Measurements from ENCODE around the gene TMEM134.

Gene TMEM134

DNA sequence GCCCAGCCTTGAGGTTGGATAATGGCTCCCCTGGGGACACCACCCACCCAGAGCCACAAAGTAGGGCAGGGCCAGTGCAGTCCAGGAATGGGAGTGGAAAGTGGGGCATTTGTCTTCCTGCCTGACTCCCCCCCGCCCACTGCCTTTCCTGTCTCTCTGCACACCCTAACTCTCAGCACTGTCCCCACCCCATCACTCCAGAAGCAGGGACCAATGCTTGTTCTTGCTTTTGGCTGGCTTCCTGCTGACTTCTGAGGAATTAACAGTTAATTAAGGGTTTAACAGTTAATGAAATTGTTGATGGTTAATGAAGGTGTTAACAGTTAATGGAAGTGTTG, 31.4 kb upstream of the TMEM134 start:
- Histone ChIP-seq H3K4me1 (ENCODE audit: control insufficient read depth, insufficient read depth, low read length) (no peaks in the 10 kb centered on the region), H3K27me3 (ENCODE audit: control insufficient read depth, insufficient read depth, low read length) (no peaks in the 10 kb centered on the region), H3K9me3 (ENCODE audit: control insufficient read depth, insufficient read depth, low read length) (no peaks in the 10 kb centered on the region), H3K36me3 (ENCODE audit: control insufficient read depth, insufficient read depth, low read length) (peaks cover 7% of the 10 kb centered on the region; the same call in 1 of the 2 replicates), H3K4me3 (ENCODE audit: low read length) (no peak overlapping the region), H3K27ac (ENCODE audit: low read length) (no peak overlapping the region)
- no peak for DNase-seq (ENCODE audit: low read depth, low spot score)
- WGBS (ENCODE audit: insufficient coverage, insufficient read length) = no CpG with 5 or more reads among the region's 1 CpG

DNA sequence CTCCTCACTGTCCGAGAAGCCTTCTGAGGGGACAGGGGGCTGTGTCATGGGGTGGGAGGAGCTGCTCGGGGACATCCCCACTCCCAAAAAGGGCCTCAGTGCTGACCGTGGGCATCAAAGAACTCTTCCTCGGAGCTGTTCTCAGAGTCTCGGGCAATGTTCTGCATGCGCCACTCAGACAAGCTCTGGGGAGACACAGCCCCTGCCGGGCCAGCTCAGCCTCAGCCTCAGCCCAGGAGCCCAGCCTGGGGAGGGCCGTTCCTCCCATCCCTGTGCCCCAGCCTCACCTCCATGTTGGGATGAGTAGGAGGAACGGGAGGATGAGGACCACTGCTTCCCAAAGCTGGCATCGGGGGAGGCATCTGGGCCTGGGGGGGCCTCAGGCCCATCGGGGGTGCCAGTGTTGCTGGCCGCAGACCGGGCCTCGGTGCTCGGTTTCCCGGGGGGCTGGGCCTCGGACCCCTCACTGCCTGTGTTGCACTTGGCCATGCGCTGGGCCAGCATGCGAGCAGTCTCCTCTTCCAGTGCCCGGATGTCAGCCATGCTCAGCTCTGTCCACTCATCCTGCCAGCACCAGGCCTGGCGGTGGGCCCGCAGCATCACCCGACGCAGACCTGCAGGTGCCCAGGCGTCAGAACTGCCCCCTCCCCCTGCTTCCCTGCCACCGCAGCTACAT, 30.9 kb upstream of the TMEM134 start:
- no peak for DNase-seq (ENCODE audit: low read depth, low spot score)
- Histone ChIP-seq H3K36me3 (ENCODE audit: control insufficient read depth, insufficient read depth, low read length) (peaks cover 11% of the 10 kb centered on the region; the same call in 1 of the 2 replicates), H3K9me3 (ENCODE audit: control insufficient read depth, insufficient read depth, low read length) (no peaks in the 10 kb centered on the region), H3K4me3 (ENCODE audit: low read length) (no peak overlapping the region), H3K4me1 (ENCODE audit: control insufficient read depth, insufficient read depth, low read length) (no peaks in the 10 kb centered on the region), H3K27me3 (ENCODE audit: control insufficient read depth, insufficient read depth, low read length) (no peaks in the 10 kb centered on the region), H3K27ac (ENCODE audit: low read length) (no peak overlapping the region)
- WGBS (ENCODE audit: insufficient coverage, insufficient read length) = no CpG with 5 or more reads among the region's 26 CpGs

DNA sequence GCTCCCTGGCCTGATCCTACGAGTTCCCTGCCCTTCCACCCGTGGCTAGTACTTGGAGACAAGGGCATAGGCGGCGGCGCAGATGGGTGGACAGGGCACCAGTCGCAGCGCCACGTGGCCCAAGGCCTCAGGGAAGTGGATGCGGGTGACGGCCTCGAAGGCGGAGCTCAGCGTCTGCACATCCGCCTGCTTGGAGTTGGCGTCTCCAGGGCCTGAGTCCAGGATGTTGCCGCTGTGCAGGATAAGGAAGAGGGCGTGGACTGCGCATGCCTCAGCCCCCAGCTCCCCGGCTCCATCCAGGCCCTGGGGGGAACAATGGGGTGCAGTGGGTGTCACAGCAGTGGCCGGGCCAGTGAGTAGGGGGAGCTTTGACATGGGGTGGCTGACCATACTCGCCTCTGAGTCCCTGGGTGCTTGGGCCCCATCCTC, 29.5 kb upstream of the TMEM134 start:
- Histone ChIP-seq H3K4me1 (ENCODE audit: control insufficient read depth, insufficient read depth, low read length) (no peaks in the 10 kb centered on the region), H3K4me3 (ENCODE audit: low read length) (no peak overlapping the region), H3K27ac (ENCODE audit: low read length) (no peak overlapping the region), H3K27me3 (ENCODE audit: control insufficient read depth, insufficient read depth, low read length) (no peaks in the 10 kb centered on the region), H3K36me3 (ENCODE audit: control insufficient read depth, insufficient read depth, low read length) (peaks cover 16% of the 10 kb centered on the region), H3K9me3 (ENCODE audit: control insufficient read depth, insufficient read depth, low read length) (no peaks in the 10 kb centered on the region)
- no CpG with 5 or more reads among the region's 21 CpGs for WGBS (ENCODE audit: insufficient coverage, insufficient read length)
- DNase-seq (ENCODE audit: low read depth, low spot score) = no peak

DNA sequence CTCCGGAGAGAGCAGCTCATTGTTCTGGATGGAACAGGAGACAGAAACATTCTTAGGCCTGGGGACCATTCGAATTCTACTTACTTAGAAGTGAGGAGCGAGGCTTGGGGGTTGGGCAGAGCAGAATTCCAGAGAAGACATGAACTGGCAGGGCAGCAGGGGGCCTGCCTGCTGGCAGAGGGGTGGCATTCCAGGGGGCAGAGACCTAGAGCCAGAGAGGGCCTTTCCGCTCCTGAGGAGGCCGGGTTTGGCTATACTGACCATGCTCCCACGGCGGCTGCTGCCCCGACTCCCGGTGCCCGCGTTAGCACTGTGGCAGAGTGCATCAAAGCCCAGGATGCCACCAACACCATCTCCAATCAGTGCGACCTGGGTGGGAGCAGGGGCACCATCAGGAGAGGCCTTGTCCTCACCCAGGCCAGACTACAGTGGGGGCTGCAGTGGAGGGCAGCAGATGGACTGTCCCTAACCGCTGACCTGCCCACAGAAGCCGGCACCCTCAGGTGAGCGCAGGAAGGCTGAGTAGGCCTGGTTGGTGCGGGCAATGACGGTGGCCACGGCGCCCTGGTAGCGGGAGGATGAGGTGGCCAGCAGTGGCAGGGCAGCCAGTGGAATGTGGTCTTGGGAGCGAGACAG, 28.7 kb upstream of the TMEM134 start:
- peaks cover 19% of the 10 kb centered on the region for H3K36me3 ChIP-seq (ENCODE audit: control insufficient read depth, insufficient read depth, low read length)
- no peak for DNase-seq (ENCODE audit: low read depth, low spot score)
- H3K27ac ChIP-seq (ENCODE audit: low read length) = no peak overlapping the region
- H3K27me3 ChIP-seq (ENCODE audit: control insufficient read depth, insufficient read depth, low read length) = no peaks in the 10 kb centered on the region
- no peak overlapping the region for H3K4me3 ChIP-seq (ENCODE audit: low read length)
- WGBS (ENCODE audit: insufficient coverage, insufficient read length) = no CpG with 5 or more reads among the region's 21 CpGs
- H3K4me1 ChIP-seq (ENCODE audit: control insufficient read depth, insufficient read depth, low read length) = no peaks in the 10 kb centered on the region
- no peaks in the 10 kb centered on the region for H3K9me3 ChIP-seq (ENCODE audit: control insufficient read depth, insufficient read depth, low read length)

DNA sequence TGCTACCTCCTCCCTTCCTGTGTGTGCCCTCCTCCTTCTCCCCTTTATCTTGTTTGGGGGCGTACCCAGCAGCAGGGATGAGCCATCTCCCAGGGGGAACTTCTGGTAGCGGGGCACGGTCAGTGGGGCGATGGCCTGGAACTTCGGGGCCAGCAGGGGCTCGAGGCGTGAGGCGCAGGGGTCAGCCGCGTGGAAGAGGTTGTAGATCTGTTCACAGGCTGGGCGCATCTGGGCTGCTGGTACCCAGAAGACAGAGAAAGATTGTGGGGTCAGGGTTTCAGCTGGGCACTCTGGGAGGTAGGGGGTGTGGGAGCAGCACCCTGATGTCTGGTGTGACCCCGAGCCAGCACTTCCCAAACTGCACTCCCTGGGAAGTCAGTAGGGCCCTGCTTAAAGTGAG, 27.1 kb upstream of the TMEM134 start:
- no peak for DNase-seq (ENCODE audit: low read depth, low spot score)
- H3K4me3 ChIP-seq (ENCODE audit: low read length) = no peak overlapping the region
- H3K4me1 ChIP-seq (ENCODE audit: control insufficient read depth, insufficient read depth, low read length) = no peaks in the 10 kb centered on the region
- no peaks in the 10 kb centered on the region for H3K9me3 ChIP-seq (ENCODE audit: control insufficient read depth, insufficient read depth, low read length)
- H3K27me3 ChIP-seq (ENCODE audit: control insufficient read depth, insufficient read depth, low read length) = no peaks in the 10 kb centered on the region
- peaks cover 27% of the 10 kb centered on the region for H3K36me3 ChIP-seq (ENCODE audit: control insufficient read depth, insufficient read depth, low read length)
- WGBS (ENCODE audit: insufficient coverage, insufficient read length) = no CpG with 5 or more reads among the region's 12 CpGs
- no peak overlapping the region for H3K27ac ChIP-seq (ENCODE audit: low read length)

DNA sequence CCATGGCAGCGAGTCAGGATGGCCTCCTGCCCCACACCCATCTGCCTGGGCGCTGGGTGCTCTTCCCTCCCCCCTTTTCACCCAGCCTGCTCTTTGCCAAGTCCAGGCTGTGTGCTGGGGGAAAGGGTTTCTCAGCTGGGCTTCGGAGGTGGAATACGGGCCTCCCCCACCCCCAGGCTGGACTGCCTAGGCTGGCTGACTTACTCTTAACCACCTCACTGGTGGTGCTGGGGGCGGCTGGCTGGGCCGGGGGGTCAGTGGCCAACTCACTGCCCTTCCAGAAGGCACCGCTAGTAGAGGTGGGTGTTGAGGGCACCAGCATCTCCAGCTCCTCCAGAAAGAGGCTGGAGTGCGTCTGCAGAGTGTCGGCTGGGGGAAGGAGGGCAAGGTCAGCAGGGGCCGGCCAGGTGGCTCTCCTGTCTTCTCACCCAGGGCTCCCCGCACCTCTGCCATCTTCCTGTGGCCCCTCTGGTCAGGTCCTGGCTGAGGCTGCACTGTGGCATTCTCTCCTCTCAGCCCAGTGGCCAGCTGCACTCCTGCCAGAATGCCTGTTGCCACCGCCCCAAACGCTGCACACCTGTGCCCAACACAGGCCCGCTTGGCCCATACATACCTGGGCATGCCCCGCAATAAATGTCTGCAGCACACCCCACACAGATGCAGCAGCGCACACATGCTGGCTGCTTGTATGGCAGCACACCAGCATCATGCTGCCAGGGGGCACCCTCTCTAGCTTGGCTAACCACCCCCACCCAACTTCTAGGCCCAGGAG, 26.4 kb upstream of the TMEM134 start:
- no CpG with 5 or more reads among the region's 16 CpGs for WGBS (ENCODE audit: insufficient coverage, insufficient read length)
- H3K36me3 ChIP-seq (ENCODE audit: control insufficient read depth, insufficient read depth, low read length) = peaks cover 30% of the 10 kb centered on the region

DNA sequence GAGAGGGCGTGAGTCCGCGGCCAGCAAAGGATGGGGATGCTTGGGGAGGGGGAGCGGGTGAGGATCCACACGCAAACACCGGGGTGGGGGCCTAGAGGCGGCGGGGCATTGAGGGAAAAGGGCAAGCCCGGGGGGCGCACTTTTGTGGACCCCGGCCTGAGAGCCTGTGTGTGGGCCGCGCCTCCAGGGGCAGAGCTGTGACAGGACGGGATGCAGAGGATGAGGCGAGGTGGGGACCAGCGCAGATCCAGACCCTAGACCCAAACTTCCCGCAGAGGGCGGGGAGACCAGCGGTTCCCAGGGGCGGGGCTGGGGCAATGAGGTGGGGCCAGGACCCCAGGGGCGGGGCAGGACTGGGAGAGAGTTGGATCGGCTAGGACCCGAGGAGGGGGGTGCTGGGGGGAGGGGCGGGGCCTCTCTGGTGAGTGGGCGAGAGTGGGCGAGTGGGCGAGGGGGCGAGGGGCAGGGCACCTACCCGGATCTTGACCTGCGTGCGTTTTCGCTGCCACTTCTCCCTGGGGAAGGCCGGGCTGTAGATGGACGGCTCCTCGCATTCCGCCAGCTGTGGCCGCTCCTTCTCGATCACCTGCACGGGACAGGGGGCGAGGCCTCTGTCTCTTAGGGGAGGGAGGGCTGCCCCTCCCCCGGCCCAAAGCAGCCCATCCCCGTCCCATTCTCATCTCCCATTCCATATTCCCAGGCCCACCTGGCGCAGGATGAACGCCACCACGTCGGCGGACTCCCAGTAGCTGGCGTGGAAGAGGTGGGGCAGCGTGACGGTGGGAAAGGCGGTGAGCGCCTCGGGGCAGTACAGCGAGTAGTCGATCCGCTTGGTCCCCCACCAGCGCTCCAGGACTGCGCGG, 25.6 kb upstream of the TMEM134 start:
- no peaks in the 10 kb centered on the region for H3K4me1 ChIP-seq (ENCODE audit: control insufficient read depth, insufficient read depth, low read length)
- WGBS (ENCODE audit: insufficient coverage, insufficient read length) = no CpG with 5 or more reads among the region's 59 CpGs
- DNase-seq (ENCODE audit: low read depth, low spot score) = no peak
- peaks cover 34% of the 10 kb centered on the region for H3K36me3 ChIP-seq (ENCODE audit: control insufficient read depth, insufficient read depth, low read length)
- H3K4me3 ChIP-seq (ENCODE audit: low read length) = no peak overlapping the region
- no peak overlapping the region for H3K27ac ChIP-seq (ENCODE audit: low read length)
- no peaks in the 10 kb centered on the region for H3K27me3 ChIP-seq (ENCODE audit: control insufficient read depth, insufficient read depth, low read length)
- no peaks in the 10 kb centered on the region for H3K9me3 ChIP-seq (ENCODE audit: control insufficient read depth, insufficient read depth, low read length)

More for the DNA sequence above, 26.4 kb upstream of the TMEM134 start:
- Histone ChIP-seq H3K4me3 (ENCODE audit: low read length) (no peak overlapping the region), H3K9me3 (ENCODE audit: control insufficient read depth, insufficient read depth, low read length) (no peaks in the 10 kb centered on the region), H3K27me3 (ENCODE audit: control insufficient read depth, insufficient read depth, low read length) (no peaks in the 10 kb centered on the region), H3K4me1 (ENCODE audit: control insufficient read depth, insufficient read depth, low read length) (no peaks in the 10 kb centered on the region), H3K27ac (ENCODE audit: low read length) (no peak overlapping the region)
- DNase-seq (ENCODE audit: low read depth, low spot score) = no peak

DNA sequence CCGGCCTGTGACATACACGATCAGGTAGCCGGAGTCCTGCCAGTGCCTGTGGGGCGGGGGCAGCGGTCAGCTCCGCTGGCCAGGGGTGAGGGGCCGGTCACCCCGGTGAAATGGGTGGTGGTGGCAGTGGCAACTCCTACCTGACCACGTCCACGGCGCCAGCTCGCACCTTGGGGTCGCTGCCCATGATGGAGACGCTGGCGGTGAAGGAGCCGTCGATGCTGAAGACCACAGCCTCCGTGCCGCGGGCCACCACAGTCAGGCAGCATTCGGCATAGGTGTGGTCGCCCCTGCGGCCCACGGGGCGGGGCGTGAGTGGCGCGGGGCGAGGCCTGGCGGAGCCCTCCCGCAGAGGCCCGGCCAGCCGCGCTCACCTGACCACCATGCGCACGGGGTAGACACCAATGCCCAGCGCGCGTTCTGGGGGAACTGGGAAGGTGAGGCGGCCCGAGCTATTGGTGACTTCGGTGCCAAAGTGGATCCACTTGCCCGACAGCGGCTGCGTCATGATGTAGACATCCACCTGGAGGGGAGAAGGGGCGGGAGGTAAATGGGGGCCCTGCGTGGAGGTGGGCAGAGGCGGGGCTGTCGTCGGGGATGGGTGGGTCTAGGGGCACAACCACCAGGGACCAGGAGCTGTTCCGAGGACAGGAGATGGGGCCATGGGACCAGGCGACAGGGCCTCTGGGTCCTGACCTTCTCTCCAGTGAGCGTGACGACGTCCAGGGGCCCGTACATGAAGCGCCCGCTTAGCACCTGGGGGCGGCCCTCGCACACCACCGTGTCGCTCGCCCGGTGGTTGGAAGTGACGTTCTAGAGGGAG, 24.7 kb upstream of the TMEM134 start:
- H3K4me1 ChIP-seq (ENCODE audit: control insufficient read depth, insufficient read depth, low read length) = no peaks in the 10 kb centered on the region
- no peak overlapping the region for H3K4me3 ChIP-seq (ENCODE audit: low read length)
- H3K27ac ChIP-seq (ENCODE audit: low read length) = no peak overlapping the region
- no peaks in the 10 kb centered on the region for H3K27me3 ChIP-seq (ENCODE audit: control insufficient read depth, insufficient read depth, low read length)
- H3K9me3 ChIP-seq (ENCODE audit: control insufficient read depth, insufficient read depth, low read length) = no peaks in the 10 kb centered on the region
- WGBS (ENCODE audit: insufficient coverage, insufficient read length) = no CpG with 5 or more reads among the region's 65 CpGs
- DNase-seq (ENCODE audit: low read depth, low spot score) = no peak
- H3K36me3 ChIP-seq (ENCODE audit: control insufficient read depth, insufficient read depth, low read length) = peaks cover 34% of the 10 kb centered on the region

DNA sequence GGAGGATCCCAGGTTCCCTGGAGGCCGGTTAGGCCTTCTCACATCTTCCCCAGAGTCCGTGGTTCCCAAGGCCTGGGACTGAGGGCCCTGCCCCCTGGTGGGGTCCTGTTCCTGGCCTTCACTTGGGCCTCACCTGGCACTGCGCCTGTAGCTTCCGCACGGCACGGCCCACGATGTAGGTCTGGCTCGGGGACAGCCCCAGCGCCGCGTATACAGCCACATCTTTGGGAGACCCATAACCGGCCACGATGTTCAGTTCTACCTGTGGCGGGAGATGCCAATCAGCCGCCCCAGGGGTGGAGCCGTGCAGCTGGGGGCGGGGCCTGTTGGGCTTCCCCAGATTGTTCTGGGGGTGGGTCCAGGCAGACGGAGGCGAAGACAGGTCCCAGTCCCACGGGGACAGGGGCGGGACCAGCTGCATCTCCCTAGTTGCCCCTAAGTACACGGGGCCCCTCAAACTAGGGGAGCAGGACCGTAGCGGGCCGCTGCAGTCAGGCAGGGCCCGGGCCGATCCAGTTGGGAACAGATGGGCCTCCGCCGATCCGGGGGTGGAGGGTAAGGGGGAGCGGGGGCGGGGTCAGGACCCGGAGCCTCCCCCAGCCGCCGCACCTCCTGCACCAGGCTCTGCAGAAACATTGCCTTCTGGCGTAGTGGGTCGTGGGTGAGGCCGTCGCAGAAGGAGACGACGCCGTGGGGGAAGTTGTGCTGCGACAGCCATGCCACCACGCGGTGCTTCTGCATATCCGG, 23.9 kb upstream of the TMEM134 start:
- no CpG with 5 or more reads among the region's 46 CpGs for WGBS (ENCODE audit: insufficient coverage, insufficient read length)
- DNase-seq (ENCODE audit: low read depth, low spot score) = no peak
- no peak overlapping the region for H3K27ac ChIP-seq (ENCODE audit: low read length)

More for the DNA sequence above, 23.9 kb upstream of the TMEM134 start:
- H3K4me1 ChIP-seq (ENCODE audit: control insufficient read depth, insufficient read depth, low read length) = no peaks in the 10 kb centered on the region
- no peaks in the 10 kb centered on the region for H3K27me3 ChIP-seq (ENCODE audit: control insufficient read depth, insufficient read depth, low read length)
- peaks cover 34% of the 10 kb centered on the region for H3K36me3 ChIP-seq (ENCODE audit: control insufficient read depth, insufficient read depth, low read length)
- no peaks in the 10 kb centered on the region for H3K9me3 ChIP-seq (ENCODE audit: control insufficient read depth, insufficient read depth, low read length)
- H3K4me3 ChIP-seq (ENCODE audit: low read length) = no peak overlapping the region

All from iPS DF 6.9 (cell line).